Smooth muscle cell (in vitro differentiated cells): ENCODE measurements around the gene ATXN1. TPM values are rescaled to one million over a fixed set of nuclear protein-coding genes. Genes with fewer than 3 reads are reported as not detected.

ENCODE experiments used
- DNase-seq: peaks from one replicate; lab custom pipeline; 2025; ENCODE audit not compliant: unreplicated experiment; lab: John Stamatoyannopoulos, UW
- H2AFZ ChIP-seq: fragments of 200-600 bp; sonication (generic); 2 replicates; pipeline ENCODE4 v1.6.0; 2016; ENCODE audit warnings: antibody characterized with exemption, low read depth, mild to moderate bottlenecking
- H3F3A ChIP-seq: fragments of 200-600 bp; sonication (generic); 2 replicates; pipeline ENCODE4 v1.6.0; 2017; ENCODE audit warnings: antibody characterized with exemption, low read depth
- H3K27ac ChIP-seq: fragments of 200-600 bp; sonication (generic); 2 replicates; pipeline ENCODE4 v1.5.1; 2016; ENCODE audit warnings: low read depth, mild to moderate bottlenecking
- H3K27me3 ChIP-seq: fragments of 200-600 bp; sonication (generic); 2 replicates; pipeline ENCODE4 v1.6.1; 2016; ENCODE audit warnings: low read depth, mild to moderate bottlenecking
- H3K36me3 ChIP-seq: fragments of 200-600 bp; sonication (generic); 2 replicates; pipeline ENCODE4 v1.5.1; 2016; ENCODE audit warnings: low read depth
- H3K4me1 ChIP-seq: fragments of 200-600 bp; sonication (generic); 2 replicates; pipeline ENCODE4 v1.5.1; 2016; ENCODE audit warnings: low read depth
- H3K4me2 ChIP-seq: fragments of 200-600 bp; sonication (generic); 2 replicates; pipeline ENCODE4 v1.6.0; 2016; ENCODE audit warnings: mild to moderate bottlenecking
- H3K4me3 ChIP-seq: fragments of 200-600 bp; sonication (generic); 2 replicates; pipeline ENCODE4 v1.5.1; 2016; ENCODE audit warnings: mild to moderate bottlenecking
- H3K79me2 ChIP-seq: fragments of 200-600 bp; sonication (generic); 2 replicates; pipeline ENCODE4 v1.6.0; 2016; ENCODE audit warnings: low read depth, mild to moderate bottlenecking
- H3K9ac ChIP-seq: fragments of 200-600 bp; sonication (generic); 2 replicates; pipeline ENCODE4 v1.6.0; 2016; ENCODE audit warnings: low read depth
- H3K9me3 ChIP-seq: fragments of 200-600 bp; sonication (generic); replicated peaks from 2 replicates; pipeline ENCODE4 v1.5.1; 2016; ENCODE audit warnings: low read depth
- H4K20me1 ChIP-seq: fragments of 200-600 bp; sonication (generic); 2 replicates; pipeline ENCODE4 v1.6.0; 2016; ENCODE audit warnings: low read depth
- CTCF ChIP-seq: fragments of 200-600 bp; sonication (generic); IDR thresholded peaks from 2 replicates; pipeline ENCODE4 v1.5.1; 2017; ENCODE audit warnings: borderline replicate concordance, mild to moderate bottlenecking, antibody characterized with exemption; ENCODE audit not compliant: insufficient read depth, poor library complexity, severe bottlenecking
- WGBS: methylation state at CpG from one replicate; pipeline ENCODE4 v1.1.7; 2016; ENCODE audit warnings: low lambda C conversion rate; 5-methylcytosine and 5-hydroxymethylcytosine counted together
- polyA plus RNA-seq: library from polyadenylated mRNA; unstranded; fragments of >200 nt; fragmentation: Nextera tagmentation; extraction: Ambion mirVana; gene quantifications from 2 replicates; pipeline ENCODE4 v1.2.1, GENCODE V29; 2016
- total RNA-seq: library from RNA; depleted of rRNA; stranded (reverse); fragments of >200 nt; gene quantifications from 2 replicates; pipeline ENCODE4 v1.2.3, GENCODE V29; 2014

ATXN1 gene
- total and polyA plus RNA-seq, 2 experiments from 2014 or later = 17.9 to 40.6 TPM

GRCh38 chr6:16741112-16742016 is 19.9 kb downstream of the ATXN1 start:
- no peak for DNase-seq
- Histone ChIP-seq H3K9ac (peak overlapping the region; percentile 88), H3F3A (peaks cover 42% of the 10 kb centered on the region), H3K27ac (peak overlapping the region; percentile 99), H2AFZ (no peak overlapping the region), H4K20me1 (peaks cover 5% of the 10 kb centered on the region), H3K36me3 (no peaks in the 10 kb centered on the region), H3K4me1 (peaks cover 59% of the 10 kb centered on the region), H3K4me3 (peak overlapping the region; percentile 18), H3K4me2 (peak overlapping the region; percentile 76), H3K79me2 (peaks cover 68% of the 10 kb centered on the region), H3K27me3 (no peaks in the 10 kb centered on the region), H3K9me3 (no peaks in the 10 kb centered on the region)
- TF ChIP-seq CTCF = no peak
- WGBS = 10% methylated on average over 8 of the region's 8 CpGs

GRCh38 chr6:16740097-16740496 is 21.2 kb downstream of the ATXN1 start:
- Histone ChIP-seq H3K4me3 (no peak overlapping the region), H2AFZ (no peak overlapping the region), H3K9me3 (no peaks in the 10 kb centered on the region), H3K27me3 (no peaks in the 10 kb centered on the region), H3F3A (peaks cover 42% of the 10 kb centered on the region), H4K20me1 (no peaks in the 10 kb centered on the region), H3K36me3 (no peaks in the 10 kb centered on the region), H3K79me2 (peaks cover 68% of the 10 kb centered on the region), H3K9ac (peak overlapping the region; percentile 11), H3K27ac (peak overlapping the region; percentile 99), H3K4me2 (peak overlapping the region; percentile 62), H3K4me1 (peaks cover 57% of the 10 kb centered on the region)
- DNase-seq = no peak
- no peak for TF ChIP-seq CTCF

- no peak overlapping the region for H2AFZ ChIP-seq
- H3K27ac ChIP-seq = peak overlapping the region; percentile 99
- H3K9me3 ChIP-seq = no peaks in the 10 kb centered on the region
- peak overlapping the region; percentile 62 for H3K4me2 ChIP-seq
- H3K36me3 ChIP-seq = no peaks in the 10 kb centered on the region
- H3K9ac ChIP-seq = peak overlapping the region; percentile 11
- no peak for TF ChIP-seq CTCF
- H3K79me2 ChIP-seq = peaks cover 68% of the 10 kb centered on the region
- 60% methylated on average over 7 of the region's 7 CpGs for WGBS
- no peaks in the 10 kb centered on the region for H4K20me1 ChIP-seq
- H3K27me3 ChIP-seq = no peaks in the 10 kb centered on the region
- H3K4me3 ChIP-seq = no peak overlapping the region
- H3K4me1 ChIP-seq = peaks cover 56% of the 10 kb centered on the region
- DNase-seq = no peak
- peaks cover 42% of the 10 kb centered on the region for H3F3A ChIP-seq
These were observed 21.9 kb downstream of the ATXN1 start for GRCh38 chr6:16739329-16739801.
